ENCODE data around the gene PIP5K1C. TPM values are rescaled to one million over a fixed set of nuclear protein-coding genes. Genes with fewer than 3 reads are reported as not detected.
"Not testable (repeated sequence)": the region's sequence is repeated elsewhere in the genome, so short reads cannot be mapped to it uniquely, and the experiment has no call there.

Gene PIP5K1C
- polyA plus RNA-seq, 1 donor from 2014 or later: 11.5 TPM

DNA sequence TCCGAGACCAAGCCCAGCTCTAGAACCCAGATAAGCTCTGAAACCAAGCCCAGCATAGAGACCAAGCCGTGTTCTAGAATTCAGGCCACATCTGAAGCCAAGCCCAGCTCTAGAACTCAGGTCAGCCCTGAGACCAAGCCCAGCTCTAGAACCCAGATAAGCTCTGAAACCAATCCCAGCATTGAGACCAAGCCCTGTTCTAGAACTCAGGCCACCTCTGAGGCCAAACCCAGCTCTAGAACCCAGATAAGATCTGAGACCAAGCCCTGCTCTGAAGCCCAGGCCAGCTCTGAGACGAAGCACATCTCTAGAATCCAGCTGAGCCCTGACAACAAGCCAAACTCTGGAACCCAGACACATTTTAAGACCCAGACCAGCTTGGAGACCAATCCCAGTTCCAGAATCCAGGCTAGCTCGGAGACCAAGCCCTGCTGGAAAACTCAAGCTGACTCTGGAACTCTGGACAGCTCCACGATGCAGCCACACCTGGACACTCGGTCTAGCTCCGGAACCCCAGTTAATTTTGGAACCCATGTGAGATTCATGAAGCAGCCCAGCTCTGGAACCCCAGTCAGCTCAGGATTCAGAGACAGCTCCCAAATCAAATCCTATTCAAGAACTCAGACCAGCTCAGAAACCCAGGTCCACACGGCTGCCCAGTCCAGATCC is 109.1 kb downstream of the PIP5K1C start:
- Mint-ChIP-seq H3K27me3 (peaks cover 3% of the 10 kb centered on the region), H3K9me3 (no peaks in the 10 kb centered on the region), H3K27ac (no peak overlapping the region)

GRCh38 chr19:3589949-3590348 is 110.3 kb downstream of the PIP5K1C start:
- no peaks in the 10 kb centered on the region for H3K9me3 Mint-ChIP-seq
- no peak overlapping the region for H3K27ac Mint-ChIP-seq
- no peaks in the 10 kb centered on the region for H3K4me1 Mint-ChIP-seq
- H3K36me3 Mint-ChIP-seq: no peaks in the 10 kb centered on the region
- no peak overlapping the region for H3K4me3 Mint-ChIP-seq
- peaks cover 3% of the 10 kb centered on the region for H3K27me3 Mint-ChIP-seq

More for the DNA sequence above, 109.1 kb downstream of the PIP5K1C start:
- Mint-ChIP-seq H3K36me3 (no peaks in the 10 kb centered on the region), H3K4me3 (no peak overlapping the region), H3K4me1 (no peaks in the 10 kb centered on the region)

DNA sequence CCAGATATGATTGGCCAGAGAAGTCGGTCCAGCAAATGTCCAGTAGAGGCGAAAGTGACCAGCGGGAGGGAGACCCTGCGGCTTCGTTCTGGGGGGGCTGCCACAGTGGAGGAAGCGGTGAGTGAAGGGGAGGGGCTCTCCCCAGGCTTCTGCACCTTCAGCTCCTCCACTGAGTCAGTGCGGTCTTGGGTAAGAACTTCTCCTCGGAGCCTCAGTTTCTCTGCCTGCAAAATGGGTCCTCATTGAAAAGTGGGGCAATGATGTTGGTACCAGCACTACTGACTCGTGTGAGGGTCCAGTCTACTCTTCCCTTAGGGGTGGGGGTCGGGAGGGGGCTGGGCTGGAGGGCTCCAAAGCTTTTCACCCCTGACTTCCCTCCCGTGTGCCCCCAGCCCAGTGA is 110.8 kb downstream of the PIP5K1C start:
- Mint-ChIP-seq H3K9me3 (no peaks in the 10 kb centered on the region), H3K36me3 (no peaks in the 10 kb centered on the region), H3K4me3 (no peak overlapping the region), H3K27ac (no peak overlapping the region), H3K4me1 (no peaks in the 10 kb centered on the region), H3K27me3 (peaks cover 3% of the 10 kb centered on the region)

GRCh38 chr19:3586707-3587346 is 113.4 kb downstream of the PIP5K1C start:
- Mint-ChIP-seq H3K27ac (no peak overlapping the region), H3K27me3 (peaks cover 4% of the 10 kb centered on the region), H3K4me1 (no peaks in the 10 kb centered on the region), H3K4me3 (peak overlapping the region in 1 of 4 donors; percentile 17), H3K36me3 (no peaks in the 10 kb centered on the region), H3K9me3 (no peaks in the 10 kb centered on the region)

- no peaks in the 10 kb centered on the region for H3K36me3 Mint-ChIP-seq
- H3K27ac Mint-ChIP-seq: no peak overlapping the region
Measured at GRCh38 chr19:3586127-3586626, 114.1 kb downstream of the PIP5K1C start.

GRCh38 chr19:3585301-3586126 is 114.8 kb downstream of the PIP5K1C start, which contains the start of gene GIPC3:
GIPC3 (plus strand) TSS chr19:3585478; CDS start chr19:3585598, 120 bp downstream.
- Mint-ChIP-seq H3K27me3 (peaks cover 4% of the 10 kb centered on the region), H3K4me3 (peak within 1 kb of the TSS in 1 of 4 donors; percentile 37), H3K36me3 (peaks cover 2% of the 10 kb centered on the region), H3K4me1 (no peaks in the 10 kb centered on the region), H3K9me3 (no peaks in the 10 kb centered on the region), H3K27ac (no peak within 1 kb of the TSS)

More at GRCh38 chr19:3586127-3586626, 114.1 kb downstream of the PIP5K1C start:
- peak overlapping the region in 1 of 4 donors; percentile 37 for H3K4me3 Mint-ChIP-seq
- H3K27me3 Mint-ChIP-seq: peaks cover 4% of the 10 kb centered on the region
- no peaks in the 10 kb centered on the region for H3K4me1 Mint-ChIP-seq
- no peaks in the 10 kb centered on the region for H3K9me3 Mint-ChIP-seq

DNA sequence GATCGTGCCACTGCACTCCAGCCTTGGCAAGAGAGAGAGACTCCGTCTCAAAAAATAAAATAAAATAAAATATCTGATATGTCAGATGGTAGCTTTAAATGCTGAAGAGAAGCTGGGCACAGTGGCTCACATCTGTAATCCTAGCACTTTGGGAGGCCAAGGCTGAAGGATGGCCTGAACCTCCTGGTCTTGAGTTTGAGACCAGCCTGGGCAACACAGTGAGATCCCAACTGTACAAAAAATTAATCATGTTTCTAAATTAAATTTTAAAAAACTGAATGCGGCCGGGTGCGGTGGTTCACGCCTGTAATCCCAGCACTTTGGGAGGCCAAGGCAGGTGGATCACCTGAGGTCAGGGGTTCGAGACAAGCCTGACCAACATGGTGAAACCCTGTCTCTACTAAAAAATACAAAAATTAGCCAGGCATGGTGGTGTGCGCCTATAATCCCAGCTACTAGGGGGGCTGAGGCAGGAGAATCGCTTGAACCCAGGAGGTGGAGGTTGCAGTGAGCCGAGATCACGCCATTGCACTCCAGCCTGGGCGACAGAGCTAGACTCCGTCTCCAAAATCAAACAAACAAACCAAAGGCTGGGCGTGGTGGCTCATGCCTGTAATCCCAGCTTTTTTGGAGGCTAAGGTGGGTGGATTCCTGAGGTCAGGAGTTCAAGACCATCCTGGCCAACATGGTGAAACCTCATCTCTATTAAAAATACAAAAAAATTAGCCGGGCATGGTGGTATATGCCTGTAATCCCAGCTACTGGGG is 116.0 kb downstream of the PIP5K1C start:
- H3K9me3 Mint-ChIP-seq, H3K27ac Mint-ChIP-seq, H3K27me3 Mint-ChIP-seq, H3K4me1 Mint-ChIP-seq, H3K36me3 Mint-ChIP-seq, H3K4me3 Mint-ChIP-seq: not testable (repeated sequence)

GRCh38 chr19:3581792-3582191 is 118.5 kb downstream of the PIP5K1C start:
- H3K27ac Mint-ChIP-seq, H3K36me3 Mint-ChIP-seq, H3K27me3 Mint-ChIP-seq, H3K4me1 Mint-ChIP-seq, H3K9me3 Mint-ChIP-seq, H3K4me3 Mint-ChIP-seq: not testable (repeated sequence)

Other genes with a start within 250 kb of the PIP5K1C start
- gene SMIM24, start 219.9 kb downstream of the PIP5K1C start, polyA plus RNA-seq: not detected
- not detected for gene SMIM44, start 217.0 kb downstream of the PIP5K1C start, polyA plus RNA-seq
- 16.3 TPM for gene DOHH, start 199.8 kb downstream of the PIP5K1C start, polyA plus RNA-seq
- gene FZR1, start 194.2 kb downstream of the PIP5K1C start, polyA plus RNA-seq: 19.2 TPM
- gene TEKTIP1, start 161.3 kb downstream of the PIP5K1C start, polyA plus RNA-seq: not detected
- 51.9 TPM for gene MFSD12, start 142.9 kb downstream of the PIP5K1C start, polyA plus RNA-seq
- 49.3 TPM for gene HMG20B, start 127.5 kb downstream of the PIP5K1C start, polyA plus RNA-seq
- not detected for gene GIPC3, start 115.0 kb downstream of the PIP5K1C start, polyA plus RNA-seq
- 3.3 TPM for gene TBXA2R, start 93.6 kb downstream of the PIP5K1C start, polyA plus RNA-seq
- 20.6 TPM for gene CACTIN, start 73.7 kb downstream of the PIP5K1C start, polyA plus RNA-seq
- gene TJP3, start 7.9 kb upstream of the PIP5K1C start, polyA plus RNA-seq: 4.9 TPM
- gene APBA3, start 61.2 kb upstream of the PIP5K1C start, polyA plus RNA-seq: 36.9 TPM
- 138 TPM for gene MRPL54, start 62.2 kb upstream of the PIP5K1C start, polyA plus RNA-seq
- not detected for gene RAX2, start 71.8 kb upstream of the PIP5K1C start, polyA plus RNA-seq
- gene MATK, start 85.9 kb upstream of the PIP5K1C start, polyA plus RNA-seq: 5.9 TPM
- gene ZFR2, start 168.6 kb upstream of the PIP5K1C start, polyA plus RNA-seq: 0.38 TPM
- not detected for gene ATCAY, start 180.2 kb upstream of the PIP5K1C start, polyA plus RNA-seq
- not detected for gene NMRK2, start 232.6 kb upstream of the PIP5K1C start, polyA plus RNA-seq